ENCODE data around the gene AGAP6.
"Not testable (repeated sequence)": the region's sequence is repeated elsewhere in the genome, so short reads cannot be mapped to it uniquely, and the experiment has no call there.

- not testable (repeated sequence) for TF ChIP-seq CTCF, POLR2A (IDR thresholded peaks at IDR 0.05)
Measured at GRCh38 chr10:49948737-49949136, 39.5 kb upstream of the AGAP6 start.
